Skeletal muscle satellite cell (primary cell): Measurements from ENCODE around the gene MBD3L1.

Source experiments
- H3K27me3 ChIP-seq: 2 replicates; pipeline ENCODE4 v1.7.0; 2013; ENCODE audit warnings: low read length; ENCODE audit not compliant: control insufficient read depth, insufficient read depth
- H3K36me3 ChIP-seq: 2 replicates; pipeline ENCODE4 v1.7.0; 2013; ENCODE audit warnings: mild to moderate bottlenecking, control low read depth, low read length; ENCODE audit not compliant: insufficient read depth
- H3K4me1 ChIP-seq: 2 replicates; pipeline ENCODE4 v1.7.0; 2013; ENCODE audit warnings: low read length; ENCODE audit not compliant: control insufficient read depth, insufficient read depth
- H3K4me2 ChIP-seq: 2 replicates; pipeline ENCODE4 v1.7.0; 2013; ENCODE audit warnings: mild to moderate bottlenecking, low read length
- H3K4me3 ChIP-seq: 2 replicates; pipeline ENCODE4 v1.7.0; 2013; ENCODE audit warnings: low read length
- H3K9ac ChIP-seq: 2 replicates; pipeline ENCODE4 v1.7.0; 2013; ENCODE audit warnings: mild to moderate bottlenecking, low read depth, low read length, moderate library complexity
- H3K9me3 ChIP-seq: replicated peaks from 2 replicates; pipeline ENCODE4 v1.7.0; 2013; ENCODE audit warnings: mild to moderate bottlenecking, control low read depth, low read length

Gene MBD3L1

DNA sequence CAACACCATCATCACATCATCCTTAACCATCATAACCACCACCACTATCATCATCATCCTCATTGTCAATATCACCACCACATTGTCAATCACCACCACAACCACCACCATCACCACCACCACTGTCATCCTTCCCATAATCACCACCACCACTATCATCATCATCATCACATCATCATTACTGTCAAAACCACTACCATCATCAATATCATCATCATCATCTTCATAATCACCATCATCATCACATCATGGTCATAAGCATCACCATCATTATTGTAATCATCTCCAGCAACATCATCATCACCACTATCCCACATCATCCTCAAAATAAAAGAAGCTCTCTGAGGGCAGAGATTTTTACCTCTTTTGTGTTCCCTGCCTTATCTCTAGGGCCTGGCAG is 52.2 kb downstream of the MBD3L1 start:
- H3K4me2 ChIP-seq: no peak overlapping the region
- H3K9me3 ChIP-seq: peaks cover 11% of the 10 kb centered on the region
- H3K27me3 ChIP-seq: no peaks in the 10 kb centered on the region
- H3K9ac ChIP-seq: no peak overlapping the region
- H3K4me1 ChIP-seq: no peaks in the 10 kb centered on the region
- H3K36me3 ChIP-seq: no peaks in the 10 kb centered on the region
- H3K4me3 ChIP-seq: no peak overlapping the region

- peaks cover 12% of the 10 kb centered on the region for H3K9me3 ChIP-seq
- no peaks in the 10 kb centered on the region for H3K4me1 ChIP-seq
- no peak overlapping the region for H3K4me2 ChIP-seq
- H3K9ac ChIP-seq: no peak overlapping the region
- H3K36me3 ChIP-seq: no peaks in the 10 kb centered on the region
- H3K4me3 ChIP-seq: no peak overlapping the region
- H3K27me3 ChIP-seq: no peaks in the 10 kb centered on the region
These were observed 55.2 kb downstream of the MBD3L1 start for GRCh38 chr19:8887364-8887763.

GRCh38 chr19:8890260-8890659 is 58.1 kb downstream of the MBD3L1 start:
- Histone ChIP-seq H3K4me1 (no peaks in the 10 kb centered on the region), H3K27me3 (no peaks in the 10 kb centered on the region), H3K4me3 (no peak overlapping the region), H3K36me3 (no peaks in the 10 kb centered on the region), H3K4me2 (no peak overlapping the region), H3K9ac (no peak overlapping the region), H3K9me3 (peaks cover 22% of the 10 kb centered on the region)
